ENCODE data around the gene ADSS2.

DNA sequence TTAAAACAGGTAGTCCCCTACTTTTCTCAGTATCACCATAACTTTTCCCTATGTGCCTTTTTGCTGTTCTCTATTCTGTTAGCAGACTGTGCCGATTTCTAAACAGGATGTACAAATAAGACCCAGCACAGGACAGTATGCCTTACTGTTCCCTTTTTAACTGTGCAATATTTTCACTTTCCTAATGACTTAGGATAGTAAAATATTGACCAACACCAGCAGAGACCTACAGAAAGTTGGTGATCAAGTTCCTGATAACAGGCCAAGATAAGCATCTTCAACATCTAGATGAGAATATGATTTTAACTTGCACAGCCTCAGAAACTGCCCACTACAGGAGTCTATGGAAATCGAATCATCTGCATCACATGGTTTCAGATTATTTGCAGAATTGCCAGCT, 42.0 kb downstream of the ADSS2 start:
- TF ChIP-seq, protein P1, sequence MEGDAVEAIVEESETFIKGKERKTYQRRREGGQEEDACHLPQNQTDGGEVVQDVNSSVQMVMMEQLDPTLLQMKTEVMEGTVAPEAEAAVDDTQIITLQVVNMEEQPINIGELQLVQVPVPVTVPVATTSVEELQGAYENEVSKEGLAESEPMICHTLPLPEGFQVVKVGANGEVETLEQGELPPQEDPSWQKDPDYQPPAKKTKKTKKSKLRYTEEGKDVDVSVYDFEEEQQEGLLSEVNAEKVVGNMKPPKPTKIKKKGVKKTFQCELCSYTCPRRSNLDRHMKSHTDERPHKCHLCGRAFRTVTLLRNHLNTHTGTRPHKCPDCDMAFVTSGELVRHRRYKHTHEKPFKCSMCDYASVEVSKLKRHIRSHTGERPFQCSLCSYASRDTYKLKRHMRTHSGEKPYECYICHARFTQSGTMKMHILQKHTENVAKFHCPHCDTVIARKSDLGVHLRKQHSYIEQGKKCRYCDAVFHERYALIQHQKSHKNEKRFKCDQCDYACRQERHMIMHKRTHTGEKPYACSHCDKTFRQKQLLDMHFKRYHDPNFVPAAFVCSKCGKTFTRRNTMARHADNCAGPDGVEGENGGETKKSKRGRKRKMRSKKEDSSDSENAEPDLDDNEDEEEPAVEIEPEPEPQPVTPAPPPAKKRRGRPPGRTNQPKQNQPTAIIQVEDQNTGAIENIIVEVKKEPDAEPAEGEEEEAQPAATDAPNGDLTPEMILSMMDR (IDR thresholded peaks at IDR 0.05): no peak
- no peak for TF ChIP-seq POLR2A (IDR thresholded peaks at IDR 0.05)
